ENCODE results near the gene TMEM132D. TPM values are rescaled to one million over a fixed set of nuclear protein-coding genes. Genes with fewer than 3 reads are reported as not detected.

TMEM132D gene
- total RNA-seq, 2 donors from 2014 or later = 4.4 to 14.2 TPM

GRCh38 chr12:129503802-129504201 is 400.0 kb downstream of the TMEM132D start:
- H3K27me3 ChIP-seq (ENCODE audit: control insufficient read depth, insufficient read depth, low read length, poor library complexity, severe bottlenecking) = no peaks in the 10 kb centered on the region
- peaks cover 4% of the 10 kb centered on the region for H3K36me3 Mint-ChIP-seq (ENCODE audit: low read depth)
- H3K4me1 ChIP-seq (ENCODE audit: control insufficient read depth, insufficient read depth, low read length) = no peaks in the 10 kb centered on the region
- H3K9ac ChIP-seq (ENCODE audit: extremely low read depth, low read length, poor library complexity, severe bottlenecking) = no peak overlapping the region
- no peaks in the 10 kb centered on the region for H3K27me3 Mint-ChIP-seq (ENCODE audit: insufficient read depth)
- H3K27ac Mint-ChIP-seq = no peak overlapping the region
- H3K27ac ChIP-seq (ENCODE audit: low read depth, low read length) = no peak overlapping the region
- DNase-seq = no peak
- no peak overlapping the region for H3K4me3 ChIP-seq (ENCODE audit: low read length)
- no peak for TF ChIP-seq CTCF (conservative IDR thresholded peaks at IDR 0.05)
- H3K9me3 ChIP-seq (ENCODE audit: control insufficient read depth, low read length) = peaks cover 10% of the 10 kb centered on the region
- H3K9me3 Mint-ChIP-seq = no peaks in the 10 kb centered on the region
- H3K4me1 Mint-ChIP-seq = no peaks in the 10 kb centered on the region
- WGBS, 2 experiments (ENCODE audit: insufficient coverage in 1 of 2, insufficient read length in 1 of 2) = 80 to 94% methylated on average over 1 of the region's 1 CpG
- H3K36me3 ChIP-seq (ENCODE audit: control insufficient read depth, insufficient read depth, low read length) = no peaks in the 10 kb centered on the region
- no peak overlapping the region for H3K4me3 Mint-ChIP-seq

GRCh38 chr12:129496226-129496625 is 407.6 kb downstream of the TMEM132D start:
- no peak overlapping the region for H3K4me3 ChIP-seq (ENCODE audit: low read length)
- peaks cover 9% of the 10 kb centered on the region for H3K4me1 Mint-ChIP-seq
- 80% methylated on average over 4 to 6 of the region's 6 CpGs for WGBS, 2 experiments (ENCODE audit: insufficient coverage in 1 of 2, insufficient read length in 1 of 2)
- H3K27ac ChIP-seq (ENCODE audit: low read depth, low read length) = no peak overlapping the region
- no peaks in the 10 kb centered on the region for H3K27me3 ChIP-seq (ENCODE audit: control insufficient read depth, insufficient read depth, low read length, poor library complexity, severe bottlenecking)
- no peak overlapping the region for H3K27ac Mint-ChIP-seq
- TF ChIP-seq CTCF (conservative IDR thresholded peaks at IDR 0.05) = no peak
- H3K4me1 ChIP-seq (ENCODE audit: control insufficient read depth, insufficient read depth, low read length) = no peaks in the 10 kb centered on the region
- no peak for DNase-seq
- no peaks in the 10 kb centered on the region for H3K36me3 Mint-ChIP-seq (ENCODE audit: low read depth)
- H3K4me3 Mint-ChIP-seq = no peak overlapping the region
- H3K9me3 Mint-ChIP-seq = no peaks in the 10 kb centered on the region
- H3K9ac ChIP-seq (ENCODE audit: extremely low read depth, low read length, poor library complexity, severe bottlenecking) = no peak overlapping the region
- no peaks in the 10 kb centered on the region for H3K36me3 ChIP-seq (ENCODE audit: control insufficient read depth, insufficient read depth, low read length)
- H3K27me3 Mint-ChIP-seq (ENCODE audit: insufficient read depth) = no peaks in the 10 kb centered on the region
- no peaks in the 10 kb centered on the region for H3K9me3 ChIP-seq (ENCODE audit: control insufficient read depth, low read length)

- Mint-ChIP-seq H3K4me3 (no peak overlapping the region), H3K27ac (no peak overlapping the region), H3K36me3 (ENCODE audit: low read depth) (no peaks in the 10 kb centered on the region), H3K9me3 (no peaks in the 10 kb centered on the region), H3K27me3 (ENCODE audit: insufficient read depth) (no peaks in the 10 kb centered on the region), H3K4me1 (peaks cover 9% of the 10 kb centered on the region)
- H3K4me1 ChIP-seq (ENCODE audit: control insufficient read depth, insufficient read depth, low read length) = no peaks in the 10 kb centered on the region
- no peaks in the 10 kb centered on the region for H3K9me3 ChIP-seq (ENCODE audit: control insufficient read depth, low read length)
- no peaks in the 10 kb centered on the region for H3K36me3 ChIP-seq (ENCODE audit: control insufficient read depth, insufficient read depth, low read length)
- no peak for DNase-seq
- H3K9ac ChIP-seq (ENCODE audit: extremely low read depth, low read length, poor library complexity, severe bottlenecking) = no peak overlapping the region
- H3K27me3 ChIP-seq (ENCODE audit: control insufficient read depth, insufficient read depth, low read length, poor library complexity, severe bottlenecking) = no peaks in the 10 kb centered on the region
- no peak overlapping the region for H3K27ac ChIP-seq (ENCODE audit: low read depth, low read length)
- H3K4me3 ChIP-seq (ENCODE audit: low read length) = no peak overlapping the region
- no peak for TF ChIP-seq CTCF (conservative IDR thresholded peaks at IDR 0.05)
- 88 to 100% methylated on average over 2 of the region's 2 CpGs for WGBS, 2 experiments (ENCODE audit: insufficient coverage in 1 of 2, insufficient read length in 1 of 2)
These were observed 409.1 kb downstream of the TMEM132D start for GRCh38 chr12:129494766-129495165.
